Superior temporal gyrus (tissue), 1 donor: ENCODE measurements around the gene TMEM47.

Source experiments
- DNase-seq: peaks from one replicate; pipeline ENCODE4 v3.0.0-alpha.2; 2016; ENCODE audit errors: extremely low spot score

TMEM47 gene

DNA sequence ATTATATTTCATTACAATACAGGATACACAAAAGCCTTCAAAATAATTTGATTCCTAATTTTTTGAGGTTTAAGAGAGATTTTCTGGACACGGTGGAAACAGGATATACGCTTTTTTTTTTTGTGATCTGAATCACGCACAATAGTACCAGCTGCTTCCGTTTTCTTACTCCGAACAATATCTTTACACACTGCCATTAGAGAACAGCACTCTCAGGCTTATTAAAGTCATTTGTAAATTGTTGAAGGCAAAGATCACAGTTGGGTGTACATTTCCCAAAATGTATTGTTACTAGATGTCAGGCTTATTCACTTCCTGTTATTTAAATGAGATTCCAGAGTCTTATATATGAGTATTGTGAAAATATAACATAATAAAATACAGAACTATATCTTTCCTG lies 71.5 kb downstream of the TMEM47 start:
- no peak for DNase-seq

DNA sequence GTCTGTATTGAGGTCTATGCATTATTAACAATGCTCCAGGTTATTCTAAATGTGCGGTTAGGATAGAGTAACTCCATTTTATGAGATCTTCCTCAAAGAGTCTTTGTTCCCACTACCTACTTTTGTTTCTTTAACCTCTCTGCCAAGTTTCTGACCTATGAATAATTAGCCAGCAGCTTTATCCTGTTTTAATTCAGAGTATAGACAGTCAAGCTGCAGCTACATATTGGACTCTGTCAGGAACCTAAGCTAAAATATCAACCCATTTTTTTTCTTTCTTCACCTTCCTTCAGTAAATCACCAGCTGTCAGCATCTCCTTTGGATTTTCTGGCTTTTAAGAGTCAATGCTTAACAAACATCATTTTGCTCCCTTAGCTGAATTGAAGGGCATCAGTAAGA lies 72.3 kb downstream of the TMEM47 start:
- no peak for DNase-seq

DNA sequence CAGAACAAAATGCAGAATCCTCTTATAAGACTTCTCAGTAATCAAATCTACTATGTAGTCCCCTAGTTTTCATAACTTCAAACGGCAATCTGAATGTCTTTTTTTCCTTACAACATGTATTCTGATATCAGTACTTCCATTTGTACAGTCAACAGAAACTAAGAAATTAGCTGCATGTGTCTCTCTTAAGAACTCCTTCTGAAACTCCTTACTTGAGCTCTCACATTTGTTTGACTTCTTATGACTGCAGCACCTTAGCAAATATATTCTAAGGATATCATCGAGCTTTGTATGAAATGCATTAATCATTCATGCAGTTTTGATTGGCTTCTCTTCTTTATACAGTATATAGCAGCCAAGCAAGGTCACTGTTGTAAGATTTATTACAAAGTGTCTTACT lies 77.0 kb downstream of the TMEM47 start:
- DNase-seq = no peak

DNA sequence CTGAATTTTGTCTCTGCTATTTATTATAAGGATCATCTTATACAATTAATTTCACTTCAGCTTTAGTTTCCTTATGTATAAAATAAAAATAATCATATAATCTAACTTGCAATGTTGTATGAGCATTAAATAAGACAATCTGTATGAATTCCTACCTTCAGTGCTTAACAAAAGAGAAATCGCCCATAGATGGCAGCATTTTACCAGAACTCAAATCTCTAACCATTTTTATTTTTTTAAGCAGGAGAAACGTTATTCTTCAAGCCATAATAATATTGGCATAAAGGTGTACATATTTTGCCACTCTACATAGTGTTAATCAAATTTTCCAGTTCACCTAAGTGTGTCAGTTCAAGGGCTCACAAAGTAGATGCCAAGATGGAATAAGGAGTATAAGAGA lies 78.8 kb downstream of the TMEM47 start:
- DNase-seq = peak; percentile 68
